Prostate gland (tissue), 2 donors: ENCODE results near the gene RSAD2. TPM values are rescaled to one million over a fixed set of nuclear protein-coding genes. Genes with fewer than 3 reads are reported as not detected.
A peak's percentile ranks its signal among the peaks of the same experiment; 100 is the strongest.

Experiments
- DNase-seq: peaks from one replicate; pipeline ENCODE4 v3.0.0-alpha.2; 2019; ENCODE audit warnings: low spot score
- H3K27ac ChIP-seq, 2 donors: fragments of 200-600 bp; sonication (generic); 2 replicates each; pipeline ENCODE4 v1.5.1; 2017 to 2019
- H3K27me3 ChIP-seq: fragments of 200-600 bp; sonication (generic); replicated peaks from 2 replicates; pipeline ENCODE4 v1.5.1; 2019; ENCODE audit not compliant: insufficient read depth
- H3K36me3 ChIP-seq, 2 donors: fragments of 200-600 bp; sonication (generic); 1 replicate in 1 of 2; 2 replicates in 1 of 2; pipeline versions ENCODE4 v1.5.1 to v1.8.1; 2017 to 2019
- H3K4me1 ChIP-seq: fragments of 200-600 bp; sonication (generic); replicated peaks from 2 replicates; pipeline ENCODE4 v1.5.1; 2019
- H3K4me3 ChIP-seq, 2 donors: fragments of 200-600 bp; sonication (generic); 2 replicates each; pipeline ENCODE4 v1.5.1; 2017 to 2019
- H3K9me3 ChIP-seq: fragments of 200-600 bp; sonication (generic); 2 replicates; pipeline ENCODE4 v1.5.1; 2017
- POLR2A ChIP-seq: fragments of 450-650 bp; IDR thresholded peaks from one replicate; pipeline ENCODE4 v1.6.1; 2016; ENCODE audit warnings: antibody characterized with exemption, mild to moderate bottlenecking
- POLR2AphosphoS5 ChIP-seq: sonication (generic); formaldehyde crosslinking; IDR thresholded peaks from one replicate; pipeline ENCODE4 v1.6.1; 2017; ENCODE audit warnings: antibody characterized with exemption
- WGBS: methylation state at CpG from one replicate; pipeline ENCODE4 v1.1.5; 2018; 5-methylcytosine and 5-hydroxymethylcytosine counted together
- intact Hi-C: fragments of 100-400 bp; cut with DNase I; formaldehyde crosslinking; loops from one replicate; pipeline ENCODE4 v1.14.2; 2022
- total RNA-seq, 2 donors: library from RNA; depleted of rRNA; stranded (reverse); fragments of >200 nt; gene quantifications; one replicate each; pipeline ENCODE4 v1.1.0, GENCODE V29; 2016
- TF ChIP-seq, protein P1 (sequence below), 4 experiments: fragments of 200-600 bp in 2 of 4; fragments of 450-650 bp in 2 of 4; sonication (generic) in 2 of 4; IDR thresholded peaks; 1 replicate in 3 of 4; 2 replicates in 1 of 4; pipeline ENCODE4 v1.5.1; 2016 to 2019; ENCODE audit warnings: antibody characterized with exemption in 4 of 4, mild to moderate bottlenecking in 2 of 4, moderate library complexity in 2 of 4

RSAD2 gene
- total RNA-seq, 2 donors from 2014 or later = 3.3 to 8.3 TPM

DNA sequence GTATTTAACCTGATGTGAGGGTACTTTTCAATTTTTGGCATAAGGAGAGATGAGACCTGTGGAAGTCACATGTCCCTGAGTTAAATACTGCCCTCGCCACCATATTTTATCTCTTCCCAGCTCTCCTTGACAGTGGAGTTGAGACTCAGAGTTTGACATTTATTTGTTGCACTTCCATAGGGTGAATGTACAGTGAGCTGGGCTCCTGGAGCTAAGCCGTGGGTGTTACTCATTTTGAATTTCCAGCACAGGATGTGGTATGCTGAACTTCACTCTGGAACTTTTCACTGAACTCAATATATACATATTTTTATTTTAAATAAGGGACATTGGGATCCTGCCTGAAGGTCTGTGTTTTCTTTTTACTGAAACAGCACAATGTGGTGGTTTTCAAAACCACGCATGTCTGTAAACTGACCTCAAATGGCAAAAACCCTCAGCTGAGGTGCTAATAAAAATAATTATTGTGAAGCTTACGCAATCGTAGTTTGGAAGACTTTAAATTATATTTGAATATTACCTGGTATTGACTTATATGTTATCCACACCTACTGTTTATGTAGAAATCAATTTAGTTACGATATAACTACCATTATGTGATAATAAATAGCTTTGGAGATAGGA is 51.7 kb downstream of the RSAD2 start:
- no peak for DNase-seq
- H3K36me3 ChIP-seq = no peaks in the 10 kb centered on the region
- no peak overlapping the region for H3K4me3 ChIP-seq
- no peak for TF ChIP-seq POLR2A
- TF ChIP-seq, protein P1, sequence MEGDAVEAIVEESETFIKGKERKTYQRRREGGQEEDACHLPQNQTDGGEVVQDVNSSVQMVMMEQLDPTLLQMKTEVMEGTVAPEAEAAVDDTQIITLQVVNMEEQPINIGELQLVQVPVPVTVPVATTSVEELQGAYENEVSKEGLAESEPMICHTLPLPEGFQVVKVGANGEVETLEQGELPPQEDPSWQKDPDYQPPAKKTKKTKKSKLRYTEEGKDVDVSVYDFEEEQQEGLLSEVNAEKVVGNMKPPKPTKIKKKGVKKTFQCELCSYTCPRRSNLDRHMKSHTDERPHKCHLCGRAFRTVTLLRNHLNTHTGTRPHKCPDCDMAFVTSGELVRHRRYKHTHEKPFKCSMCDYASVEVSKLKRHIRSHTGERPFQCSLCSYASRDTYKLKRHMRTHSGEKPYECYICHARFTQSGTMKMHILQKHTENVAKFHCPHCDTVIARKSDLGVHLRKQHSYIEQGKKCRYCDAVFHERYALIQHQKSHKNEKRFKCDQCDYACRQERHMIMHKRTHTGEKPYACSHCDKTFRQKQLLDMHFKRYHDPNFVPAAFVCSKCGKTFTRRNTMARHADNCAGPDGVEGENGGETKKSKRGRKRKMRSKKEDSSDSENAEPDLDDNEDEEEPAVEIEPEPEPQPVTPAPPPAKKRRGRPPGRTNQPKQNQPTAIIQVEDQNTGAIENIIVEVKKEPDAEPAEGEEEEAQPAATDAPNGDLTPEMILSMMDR (IDR thresholded peaks at IDR 0.05) = no peak
- no peak for TF ChIP-seq POLR2AphosphoS5
- no peaks in the 10 kb centered on the region for H3K27me3 ChIP-seq
- intact Hi-C loops = loop anchor here (10.0 kb wide), 1 partner anchor 85 kb away; no protein-coding TSS in a partner anchor
- WGBS = 77% methylated on average over 6 of the region's 6 CpGs
- H3K27ac ChIP-seq = no peak overlapping the region
- no peaks in the 10 kb centered on the region for H3K9me3 ChIP-seq
- peaks cover 4% of the 10 kb centered on the region for H3K4me1 ChIP-seq

GRCh38 chr2:6930923-6931647 is 53.5 kb downstream of the RSAD2 start:
- 83% methylated on average over 4 of the region's 4 CpGs for WGBS
- no peaks in the 10 kb centered on the region for H3K27me3 ChIP-seq
- peaks cover 4% of the 10 kb centered on the region for H3K4me1 ChIP-seq
- H3K4me3 ChIP-seq = no peak overlapping the region
- TF ChIP-seq POLR2AphosphoS5 = no peak
- TF ChIP-seq POLR2A = no peak
- no peak overlapping the region for H3K27ac ChIP-seq
- no peaks in the 10 kb centered on the region for H3K36me3 ChIP-seq
- intact Hi-C loops = no loop called here
- no peaks in the 10 kb centered on the region for H3K9me3 ChIP-seq
- peak; percentile 2 for DNase-seq

GRCh38 chr2:6931753-6932152 is 54.2 kb downstream of the RSAD2 start:
- no peaks in the 10 kb centered on the region for H3K9me3 ChIP-seq
- H3K36me3 ChIP-seq = no peaks in the 10 kb centered on the region
- TF ChIP-seq POLR2AphosphoS5 (no peak), POLR2A (no peak)
- TF ChIP-seq, protein P1 (IDR thresholded peaks at IDR 0.05) = no peak
- 74% methylated on average over 1 of the region's 1 CpG for WGBS
- no peak for DNase-seq
- H3K27me3 ChIP-seq = no peaks in the 10 kb centered on the region
- intact Hi-C loops = no loop called here
- no peak overlapping the region for H3K27ac ChIP-seq
- H3K4me3 ChIP-seq = no peak overlapping the region
- H3K4me1 ChIP-seq = peaks cover 4% of the 10 kb centered on the region

DNA sequence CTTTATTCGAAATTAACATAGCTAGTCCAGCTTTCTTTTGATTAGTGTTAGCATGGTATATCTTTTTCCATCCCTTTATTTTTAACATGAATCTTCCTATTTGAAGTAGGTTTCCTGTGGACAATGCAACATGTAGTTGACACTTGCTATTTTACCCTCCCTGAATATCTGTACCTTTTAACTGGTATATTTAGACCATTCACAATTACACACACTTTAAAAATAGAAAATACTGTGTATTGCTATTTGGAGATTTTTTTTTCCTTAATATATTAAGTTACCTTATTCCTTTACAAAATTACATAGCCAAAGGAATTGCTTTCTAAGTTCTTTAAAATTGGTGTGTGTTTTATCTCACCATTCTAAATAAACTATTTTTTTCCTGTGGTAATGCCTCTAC is 54.6 kb downstream of the RSAD2 start:
- no peak overlapping the region for H3K27ac ChIP-seq
- H3K4me1 ChIP-seq = peaks cover 3% of the 10 kb centered on the region
- no peak for DNase-seq
- no peaks in the 10 kb centered on the region for H3K36me3 ChIP-seq
- intact Hi-C loops = no loop called here
- 97% methylated on average over 1 of the region's 1 CpG for WGBS
- H3K4me3 ChIP-seq = no peak overlapping the region
- no peaks in the 10 kb centered on the region for H3K9me3 ChIP-seq
- H3K27me3 ChIP-seq = no peaks in the 10 kb centered on the region
- TF ChIP-seq POLR2A = no peak
- TF ChIP-seq, protein P1 (IDR thresholded peaks at IDR 0.05) = no peak
- TF ChIP-seq POLR2AphosphoS5 = no peak

DNA sequence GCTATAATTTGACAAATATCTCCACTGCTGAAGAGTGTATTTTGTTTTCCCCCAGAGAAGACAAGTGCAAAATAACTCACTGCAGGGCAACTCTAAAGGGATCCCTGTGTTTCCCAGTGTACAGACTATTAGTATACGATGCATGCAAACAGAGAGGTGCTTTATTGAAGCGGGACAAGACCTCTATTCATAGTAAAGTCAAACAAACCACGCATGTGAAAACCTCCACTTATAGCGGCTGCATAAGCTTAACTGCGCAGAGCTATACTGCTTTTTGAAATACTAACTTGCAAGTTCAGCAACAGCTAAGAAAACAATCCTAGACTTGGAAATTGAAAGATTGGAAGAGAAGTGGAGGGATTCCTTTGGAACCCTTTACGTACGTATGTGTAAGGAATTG is 55.3 kb downstream of the RSAD2 start:
- TF ChIP-seq POLR2AphosphoS5 (no peak), POLR2A (no peak)
- TF ChIP-seq, protein P1 (IDR thresholded peaks at IDR 0.05) = no peak
- WGBS = 85% methylated on average over 7 of the region's 7 CpGs
- Histone ChIP-seq H3K36me3 (no peaks in the 10 kb centered on the region), H3K4me1 (no peaks in the 10 kb centered on the region), H3K4me3 (no peak overlapping the region), H3K27ac (no peak overlapping the region), H3K9me3 (no peaks in the 10 kb centered on the region), H3K27me3 (no peaks in the 10 kb centered on the region)
- DNase-seq = no peak
- intact Hi-C loops = no loop called here
